ENCODE measurements around the gene BPIFB4. TPM values are rescaled to one million over a fixed set of nuclear protein-coding genes. Genes with fewer than 3 reads are reported as not detected.

BPIFB4 gene
- polyA plus RNA-seq, 1 of the 3 experiments (the other 2 are of a cell fraction) = not detected

DNA sequence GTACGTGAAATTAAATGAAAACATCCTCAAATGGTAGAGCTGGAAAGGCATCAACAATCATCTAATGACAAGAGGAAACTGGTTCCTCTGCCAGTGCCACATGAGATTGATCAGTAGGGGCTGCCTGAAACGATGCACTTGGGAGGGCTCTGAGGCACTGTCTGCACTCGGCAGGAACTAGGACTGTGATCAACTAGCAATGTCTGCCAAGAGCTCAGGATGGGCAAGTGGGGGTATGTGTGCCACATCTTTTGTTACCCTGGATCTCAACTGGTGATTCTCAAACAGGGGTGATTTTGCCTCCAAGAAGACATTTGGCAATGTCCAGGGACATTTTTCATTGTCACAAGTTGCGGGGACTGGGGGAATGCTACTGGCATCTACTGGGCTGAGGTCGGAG is 46.1 kb upstream of the BPIFB4 start:
- no peak overlapping the region for H3K4me3 ChIP-seq (ENCODE audit: low read depth in 2 of 2, low read length in 1 of 2)
- no peaks in the 10 kb centered on the region for H3K9me2 ChIP-seq
- no peaks in the 10 kb centered on the region for H3K9me3 ChIP-seq
- H4K20me1 ChIP-seq (ENCODE audit: insufficient read depth) = no peaks in the 10 kb centered on the region
- H3F3A ChIP-seq (replicated peaks; ENCODE audit: insufficient read depth) = no peaks in the 10 kb centered on the region
- no peak overlapping the region for H2AFZ ChIP-seq (ENCODE audit: low read depth)
- peaks cover 6% of the 10 kb centered on the region; the same call in 1 of the 2 replicates for H3K27me3 ChIP-seq (ENCODE audit: insufficient read depth)
- no peaks in the 10 kb centered on the region for H3K79me2 ChIP-seq (ENCODE audit: insufficient read depth)
- no peak overlapping the region for H3K27ac ChIP-seq (ENCODE audit: low read depth in 2 of 2, low read length in 1 of 2)
- CTCF ChIA-PET = no interaction called here
- H3K4me2 ChIP-seq = no peak overlapping the region
- 4% methylated on average over 5 of the region's 5 CpGs for WGBS (ENCODE audit: low lambda C conversion rate)
- DNase-seq = no peak
- TF ChIP-seq, protein P1, sequence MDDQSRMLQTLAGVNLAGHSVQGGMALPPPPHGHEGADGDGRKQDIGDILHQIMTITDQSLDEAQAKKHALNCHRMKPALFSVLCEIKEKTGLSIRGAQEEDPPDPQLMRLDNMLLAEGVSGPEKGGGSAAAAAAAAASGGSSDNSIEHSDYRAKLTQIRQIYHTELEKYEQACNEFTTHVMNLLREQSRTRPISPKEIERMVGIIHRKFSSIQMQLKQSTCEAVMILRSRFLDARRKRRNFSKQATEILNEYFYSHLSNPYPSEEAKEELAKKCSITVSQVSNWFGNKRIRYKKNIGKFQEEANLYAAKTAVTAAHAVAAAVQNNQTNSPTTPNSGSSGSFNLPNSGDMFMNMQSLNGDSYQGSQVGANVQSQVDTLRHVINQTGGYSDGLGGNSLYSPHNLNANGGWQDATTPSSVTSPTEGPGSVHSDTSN (IDR thresholded peaks at IDR 0.05) = no peak
- TF ChIP-seq TCF12 (IDR thresholded peaks at IDR 0.05) (no peak), RAD21 (IDR thresholded peaks at IDR 0.05; ENCODE audit: low read length) (no peak), SIN3A (IDR thresholded peaks at IDR 0.05; ENCODE audit: borderline replicate concordance, low read depth, low read length) (no peak), CHD2 (IDR thresholded peaks at IDR 0.05; ENCODE audit: low read length, partially characterized antibody) (no peak), ELF1 (IDR thresholded peaks at IDR 0.05) (no peak), MXI1 (IDR thresholded peaks at IDR 0.05; ENCODE audit: low read depth, low read length) (no peak), JUND (IDR thresholded peaks at IDR 0.05) (no peak)
- TF ChIP-seq, protein P2, sequence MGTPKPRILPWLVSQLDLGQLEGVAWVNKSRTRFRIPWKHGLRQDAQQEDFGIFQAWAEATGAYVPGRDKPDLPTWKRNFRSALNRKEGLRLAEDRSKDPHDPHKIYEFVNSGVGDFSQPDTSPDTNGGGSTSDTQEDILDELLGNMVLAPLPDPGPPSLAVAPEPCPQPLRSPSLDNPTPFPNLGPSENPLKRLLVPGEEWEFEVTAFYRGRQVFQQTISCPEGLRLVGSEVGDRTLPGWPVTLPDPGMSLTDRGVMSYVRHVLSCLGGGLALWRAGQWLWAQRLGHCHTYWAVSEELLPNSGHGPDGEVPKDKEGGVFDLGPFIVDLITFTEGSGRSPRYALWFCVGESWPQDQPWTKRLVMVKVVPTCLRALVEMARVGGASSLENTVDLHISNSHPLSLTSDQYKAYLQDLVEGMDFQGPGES (IDR thresholded peaks at IDR 0.05; ENCODE audit: low read depth, low read length) = no peak
- TF ChIP-seq, protein P3, sequence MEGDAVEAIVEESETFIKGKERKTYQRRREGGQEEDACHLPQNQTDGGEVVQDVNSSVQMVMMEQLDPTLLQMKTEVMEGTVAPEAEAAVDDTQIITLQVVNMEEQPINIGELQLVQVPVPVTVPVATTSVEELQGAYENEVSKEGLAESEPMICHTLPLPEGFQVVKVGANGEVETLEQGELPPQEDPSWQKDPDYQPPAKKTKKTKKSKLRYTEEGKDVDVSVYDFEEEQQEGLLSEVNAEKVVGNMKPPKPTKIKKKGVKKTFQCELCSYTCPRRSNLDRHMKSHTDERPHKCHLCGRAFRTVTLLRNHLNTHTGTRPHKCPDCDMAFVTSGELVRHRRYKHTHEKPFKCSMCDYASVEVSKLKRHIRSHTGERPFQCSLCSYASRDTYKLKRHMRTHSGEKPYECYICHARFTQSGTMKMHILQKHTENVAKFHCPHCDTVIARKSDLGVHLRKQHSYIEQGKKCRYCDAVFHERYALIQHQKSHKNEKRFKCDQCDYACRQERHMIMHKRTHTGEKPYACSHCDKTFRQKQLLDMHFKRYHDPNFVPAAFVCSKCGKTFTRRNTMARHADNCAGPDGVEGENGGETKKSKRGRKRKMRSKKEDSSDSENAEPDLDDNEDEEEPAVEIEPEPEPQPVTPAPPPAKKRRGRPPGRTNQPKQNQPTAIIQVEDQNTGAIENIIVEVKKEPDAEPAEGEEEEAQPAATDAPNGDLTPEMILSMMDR (IDR thresholded peaks at IDR 0.05) = no peak
- TF ChIP-seq, protein P4, sequence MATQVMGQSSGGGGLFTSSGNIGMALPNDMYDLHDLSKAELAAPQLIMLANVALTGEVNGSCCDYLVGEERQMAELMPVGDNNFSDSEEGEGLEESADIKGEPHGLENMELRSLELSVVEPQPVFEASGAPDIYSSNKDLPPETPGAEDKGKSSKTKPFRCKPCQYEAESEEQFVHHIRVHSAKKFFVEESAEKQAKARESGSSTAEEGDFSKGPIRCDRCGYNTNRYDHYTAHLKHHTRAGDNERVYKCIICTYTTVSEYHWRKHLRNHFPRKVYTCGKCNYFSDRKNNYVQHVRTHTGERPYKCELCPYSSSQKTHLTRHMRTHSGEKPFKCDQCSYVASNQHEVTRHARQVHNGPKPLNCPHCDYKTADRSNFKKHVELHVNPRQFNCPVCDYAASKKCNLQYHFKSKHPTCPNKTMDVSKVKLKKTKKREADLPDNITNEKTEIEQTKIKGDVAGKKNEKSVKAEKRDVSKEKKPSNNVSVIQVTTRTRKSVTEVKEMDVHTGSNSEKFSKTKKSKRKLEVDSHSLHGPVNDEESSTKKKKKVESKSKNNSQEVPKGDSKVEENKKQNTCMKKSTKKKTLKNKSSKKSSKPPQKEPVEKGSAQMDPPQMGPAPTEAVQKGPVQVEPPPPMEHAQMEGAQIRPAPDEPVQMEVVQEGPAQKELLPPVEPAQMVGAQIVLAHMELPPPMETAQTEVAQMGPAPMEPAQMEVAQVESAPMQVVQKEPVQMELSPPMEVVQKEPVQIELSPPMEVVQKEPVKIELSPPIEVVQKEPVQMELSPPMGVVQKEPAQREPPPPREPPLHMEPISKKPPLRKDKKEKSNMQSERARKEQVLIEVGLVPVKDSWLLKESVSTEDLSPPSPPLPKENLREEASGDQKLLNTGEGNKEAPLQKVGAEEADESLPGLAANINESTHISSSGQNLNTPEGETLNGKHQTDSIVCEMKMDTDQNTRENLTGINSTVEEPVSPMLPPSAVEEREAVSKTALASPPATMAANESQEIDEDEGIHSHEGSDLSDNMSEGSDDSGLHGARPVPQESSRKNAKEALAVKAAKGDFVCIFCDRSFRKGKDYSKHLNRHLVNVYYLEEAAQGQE (IDR thresholded peaks at IDR 0.05; ENCODE audit: low read depth, low read length) = no peak
- H3K36me3 ChIP-seq (replicated peaks in 1 of 2; ENCODE audit: control insufficient read depth in 1 of 2, insufficient read depth in 2 of 2, low read length in 1 of 2) = no peaks in the 10 kb centered on the region
- POLR2A ChIA-PET = no interaction called here
- no peaks in the 10 kb centered on the region for H3K4me1 ChIP-seq (ENCODE audit: control insufficient read depth in 1 of 2, insufficient read depth in 2 of 2, low read depth in 1 of 2, low read length in 1 of 2)
- no peak overlapping the region for H3K9ac ChIP-seq
